AG09309 (cell line): ENCODE measurements around the gene MED19.

ENCODE experiments used
- DNase-seq: peaks from one replicate; pipeline ENCODE4 v3.0.0-alpha.2; 2010; ENCODE audit warnings: low read depth
- H3K4me3 ChIP-seq: 2 replicates; pipeline ENCODE4 v1.5.1; 2011; ENCODE audit warnings: mild to moderate bottlenecking, low read depth, low read length, moderate library complexity; ENCODE audit not compliant: control insufficient read depth
- TF ChIP-seq, protein P1 (sequence below): IDR thresholded peaks from 2 replicates; pipeline ENCODE4 v1.5.1; 2011; ENCODE audit warnings: mild to moderate bottlenecking, low read depth, low read length, inconsistent platforms; ENCODE audit not compliant: insufficient read depth, control insufficient read depth; ENCODE audit errors: missing control alignments

MED19 gene

DNA sequence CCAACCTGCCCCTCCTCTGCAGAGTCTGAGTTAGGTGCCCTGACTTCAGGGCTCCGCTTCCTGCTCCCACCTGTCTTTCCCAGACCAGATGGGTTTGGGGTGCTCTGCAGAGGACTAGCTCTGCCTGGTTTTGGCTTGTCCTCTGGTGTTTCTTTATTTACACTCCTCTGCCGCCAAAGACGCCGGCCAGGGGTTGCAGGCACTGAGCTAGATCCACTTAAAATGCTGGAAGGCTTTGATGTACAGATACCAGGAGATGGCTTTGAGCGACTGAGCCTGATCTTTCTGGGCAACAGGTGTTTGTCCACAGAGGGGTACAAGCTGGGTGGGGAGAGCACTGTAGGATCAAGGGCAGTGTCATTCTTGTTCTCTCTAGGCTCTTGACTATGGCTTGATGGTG is 33.2 kb upstream of the MED19 start:
- TF ChIP-seq, protein P1, sequence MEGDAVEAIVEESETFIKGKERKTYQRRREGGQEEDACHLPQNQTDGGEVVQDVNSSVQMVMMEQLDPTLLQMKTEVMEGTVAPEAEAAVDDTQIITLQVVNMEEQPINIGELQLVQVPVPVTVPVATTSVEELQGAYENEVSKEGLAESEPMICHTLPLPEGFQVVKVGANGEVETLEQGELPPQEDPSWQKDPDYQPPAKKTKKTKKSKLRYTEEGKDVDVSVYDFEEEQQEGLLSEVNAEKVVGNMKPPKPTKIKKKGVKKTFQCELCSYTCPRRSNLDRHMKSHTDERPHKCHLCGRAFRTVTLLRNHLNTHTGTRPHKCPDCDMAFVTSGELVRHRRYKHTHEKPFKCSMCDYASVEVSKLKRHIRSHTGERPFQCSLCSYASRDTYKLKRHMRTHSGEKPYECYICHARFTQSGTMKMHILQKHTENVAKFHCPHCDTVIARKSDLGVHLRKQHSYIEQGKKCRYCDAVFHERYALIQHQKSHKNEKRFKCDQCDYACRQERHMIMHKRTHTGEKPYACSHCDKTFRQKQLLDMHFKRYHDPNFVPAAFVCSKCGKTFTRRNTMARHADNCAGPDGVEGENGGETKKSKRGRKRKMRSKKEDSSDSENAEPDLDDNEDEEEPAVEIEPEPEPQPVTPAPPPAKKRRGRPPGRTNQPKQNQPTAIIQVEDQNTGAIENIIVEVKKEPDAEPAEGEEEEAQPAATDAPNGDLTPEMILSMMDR: no peak
- no peak for DNase-seq
- no peak overlapping the region for H3K4me3 ChIP-seq

DNA sequence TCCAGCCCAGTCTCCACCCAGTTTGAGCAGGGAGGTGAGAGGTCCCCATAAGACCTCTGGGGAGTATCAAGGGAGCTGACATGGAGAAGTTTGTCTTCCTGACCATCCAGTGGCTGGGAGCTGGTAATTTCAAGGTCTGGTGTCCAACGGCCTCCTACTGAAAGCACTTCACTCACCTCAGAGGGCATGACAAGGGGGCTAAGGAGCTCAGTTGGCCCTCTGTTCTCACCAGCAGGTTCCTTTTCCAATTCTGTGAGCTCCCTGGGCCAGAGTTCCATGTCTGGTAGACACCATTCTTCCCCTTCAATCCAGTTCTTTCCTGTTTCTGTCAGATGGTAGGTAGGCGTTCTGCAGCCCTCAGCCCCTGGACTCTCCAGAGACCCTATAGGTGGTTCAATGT is 32.3 kb upstream of the MED19 start:
- TF ChIP-seq, protein P1: no peak
- DNase-seq: no peak

DNA sequence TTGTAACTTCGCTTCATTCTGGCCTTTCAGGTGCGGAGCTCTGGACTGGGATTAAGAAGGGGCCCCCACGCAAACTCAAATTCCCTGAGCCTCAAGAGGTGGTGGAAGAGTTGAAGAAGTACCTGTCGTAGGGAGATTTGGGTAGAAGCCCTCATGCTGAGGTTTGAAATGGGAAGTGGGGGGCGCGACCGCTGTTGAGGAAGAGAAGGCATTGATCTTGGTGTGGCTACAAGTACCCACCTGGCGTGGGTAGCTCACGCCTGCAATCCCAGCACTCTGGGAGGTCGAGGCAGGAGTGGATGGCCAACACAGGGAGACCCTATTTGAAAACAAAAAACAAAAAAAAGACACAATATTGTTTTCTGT is 30.1 kb upstream of the MED19 start:
- TF ChIP-seq, protein P1: no peak
- peak overlapping the region; percentile 68 for H3K4me3 ChIP-seq
- no peak for DNase-seq

More for the DNA sequence above, 32.3 kb upstream of the MED19 start:
- H3K4me3 ChIP-seq: no peak overlapping the region

DNA sequence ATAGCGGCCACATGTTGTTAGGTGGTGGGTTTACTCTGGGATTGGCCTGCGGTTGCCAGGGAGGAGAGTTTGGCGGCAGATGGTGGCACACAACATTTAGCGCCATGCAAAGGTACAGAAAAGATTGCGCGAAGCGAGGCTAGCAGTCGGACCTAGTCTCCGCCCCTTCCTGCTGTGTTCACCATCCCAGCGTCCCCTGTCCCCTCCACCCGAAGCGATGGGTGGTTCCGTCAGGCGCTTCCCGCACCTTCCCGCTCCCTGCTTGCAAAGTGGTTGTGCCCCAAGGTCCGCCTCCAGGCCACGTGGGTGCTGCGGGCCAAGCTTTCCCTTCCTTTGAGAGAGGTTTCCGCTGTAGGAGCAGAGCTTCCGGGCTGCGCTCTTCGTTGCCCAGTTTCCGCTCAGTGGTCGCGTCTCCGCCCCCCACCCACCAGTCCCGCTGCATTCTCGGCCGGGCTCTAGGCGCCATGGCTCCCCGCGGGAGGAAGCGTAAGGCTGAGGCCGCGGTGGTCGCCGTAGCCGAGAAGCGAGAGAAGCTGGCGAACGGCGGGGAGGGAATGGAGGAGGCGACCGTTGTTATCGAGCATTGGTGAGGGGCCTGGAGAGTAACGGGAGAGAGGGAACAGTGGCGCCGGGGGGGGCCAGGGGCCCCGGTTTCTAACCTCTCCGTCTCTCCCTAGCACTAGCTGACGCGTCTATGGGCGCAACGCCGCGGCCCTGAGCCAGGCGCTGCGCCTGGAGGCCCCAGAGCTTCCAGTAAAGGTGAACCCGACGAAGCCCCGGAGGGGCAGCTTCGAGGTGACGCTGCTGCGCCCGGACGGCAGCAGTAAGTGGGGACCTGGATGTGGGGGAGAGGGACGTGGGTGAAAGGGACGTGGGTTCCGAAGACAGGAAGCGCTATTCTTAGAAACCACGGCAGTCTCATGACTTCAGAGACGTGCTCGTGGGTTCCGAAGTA is 29.4 kb upstream of the MED19 start, which contains the start of gene SELENOH:
Gene SELENOH, plus strand, starts transcription at position 360 of the 955 bp plus-strand sequence. Its CDS starts 105 bp downstream, at position 465.
- peak; percentile 91 for DNase-seq
- peak within 1 kb of the TSS; percentile 68 for H3K4me3 ChIP-seq
- TF ChIP-seq, protein P1: no peak

DNA sequence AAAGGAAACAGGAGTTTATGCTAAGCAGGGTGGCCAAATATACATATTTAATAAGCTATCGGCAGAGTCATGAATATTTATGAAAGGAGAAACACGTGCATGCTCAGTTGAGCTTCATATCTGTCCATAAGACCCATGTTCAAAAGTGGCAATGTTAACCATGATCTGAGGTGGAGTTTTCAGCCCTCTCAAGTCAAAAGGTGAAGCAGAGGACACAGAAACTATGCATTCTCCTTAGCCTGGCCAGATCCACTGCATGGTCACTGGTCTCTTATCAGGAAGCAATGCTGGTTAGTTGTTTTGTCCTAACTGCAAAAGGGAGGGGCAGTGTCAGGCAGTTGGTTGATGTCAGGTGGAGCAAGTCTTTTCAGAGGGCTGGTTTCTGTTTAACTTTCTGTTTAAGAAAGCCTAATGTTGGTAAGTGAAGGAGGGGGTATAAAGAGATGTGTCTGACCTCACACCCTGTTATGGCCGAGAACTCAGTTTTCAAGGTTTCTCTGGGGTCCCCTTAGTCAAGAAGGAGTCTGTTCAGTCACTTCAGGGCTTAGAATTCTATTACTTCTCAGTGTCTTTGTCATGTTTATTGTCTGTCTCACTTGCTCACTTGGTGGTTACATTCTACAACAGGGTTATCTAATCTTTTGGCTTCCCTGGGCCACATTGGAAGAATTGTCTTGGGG is 23.7 kb upstream of the MED19 start:
- no peak overlapping the region for H3K4me3 ChIP-seq
- TF ChIP-seq, protein P1: no peak

DNA sequence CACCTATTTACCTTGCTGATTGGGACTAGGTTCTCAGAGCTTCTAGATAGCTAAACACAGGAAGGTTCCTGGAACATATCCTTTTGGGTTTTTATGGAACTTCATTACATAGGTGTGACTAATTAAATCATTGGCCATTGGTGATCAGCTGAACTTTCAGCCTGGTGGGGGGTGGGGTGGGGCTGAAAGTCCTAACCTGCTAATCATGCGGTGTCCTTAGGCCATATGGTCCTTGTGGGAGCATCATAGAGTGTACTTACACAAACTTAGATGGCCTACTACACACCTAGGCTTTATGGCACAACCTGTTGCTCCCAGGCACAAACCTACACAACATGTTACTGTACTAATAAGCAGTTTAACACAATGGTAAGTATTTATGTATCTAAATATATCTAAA is 20.6 kb upstream of the MED19 start:
- TF ChIP-seq, protein P1: no peak
- no peak overlapping the region for H3K4me3 ChIP-seq
- no peak for DNase-seq

More for the DNA sequence above, 23.7 kb upstream of the MED19 start:
- no peak for DNase-seq
